ENCODE measurements around the gene RAB30.

RAB30 gene

DNA sequence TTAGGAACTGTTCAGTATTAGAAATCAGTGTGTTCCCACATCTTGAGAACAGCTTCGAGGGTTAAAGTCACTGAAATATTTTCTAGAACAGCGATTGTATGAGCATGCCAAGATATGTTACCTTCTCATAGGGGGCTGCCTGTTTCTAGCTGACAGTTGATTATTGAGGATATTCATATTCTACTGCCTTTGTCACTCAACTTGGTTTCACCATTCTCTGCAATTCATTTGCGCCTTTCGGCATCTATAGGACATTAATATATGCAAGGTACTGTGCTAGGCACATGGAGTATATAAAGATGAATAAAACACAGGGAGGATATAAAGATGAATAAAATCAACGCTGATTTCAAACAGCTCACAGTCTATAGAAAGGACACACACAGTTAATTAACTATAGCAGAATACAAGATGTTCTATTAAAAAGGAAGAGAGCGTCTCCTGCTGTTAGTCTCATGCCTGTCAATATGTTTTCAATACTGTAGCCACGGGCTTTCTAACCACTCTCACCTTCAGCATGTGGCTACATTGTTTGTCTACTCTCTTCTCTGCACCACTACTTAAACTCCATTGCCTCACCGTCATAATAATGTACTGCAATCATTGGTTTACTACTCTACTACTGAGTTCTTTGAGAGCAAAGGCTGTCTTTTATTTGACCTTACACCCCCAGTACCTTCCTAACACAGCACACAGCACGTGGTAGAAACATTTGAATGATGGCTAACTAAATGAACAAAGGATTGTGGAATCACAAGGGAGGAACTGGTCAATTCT, 81.9 kb downstream of the RAB30 start:
- no peak overlapping the region for H3K9ac ChIP-seq (ENCODE audit: low read depth, low read length, poor library complexity)
- no peak overlapping the region for H3K4me3 ChIP-seq (ENCODE audit: low read length in 2 of 2)
- H4K8ac ChIP-seq (ENCODE audit: low read depth, low read length), result no peak overlapping the region
- no peak overlapping the region for H4K91ac ChIP-seq (ENCODE audit: low read depth, low read length, poor library complexity)
- no peaks in the 10 kb centered on the region for H3K79me1 ChIP-seq (ENCODE audit: low read depth, low read length)
- H3K4ac ChIP-seq (ENCODE audit: low read length), result no peak overlapping the region
- no CpG with 5 or more reads among the region's 9 CpGs for WGBS, 2 donors (ENCODE audit: extremely low coverage in 2 of 2, insufficient read length in 2 of 2, insufficient replicate concordance in 1 of 2)
- H3K9me3 ChIP-seq (replicated peaks in 1 of 2; ENCODE audit: control insufficient read depth in 2 of 2, insufficient read depth in 1 of 2, low read depth in 1 of 2, low read length in 2 of 2), result no peaks in the 10 kb centered on the region
- no peak overlapping the region for H3K23ac ChIP-seq (ENCODE audit: low read depth, low read length, poor library complexity)
- H3K4me1 ChIP-seq (ENCODE audit: control insufficient read depth in 2 of 2, insufficient read depth in 1 of 2, low read depth in 1 of 2, low read length in 2 of 2), result peaks cover 8 to 15% of the 10 kb centered on the region in 2 donors
- no peak overlapping the region for H2BK5ac ChIP-seq (ENCODE audit: low read length)
- H3K36me3 ChIP-seq (replicated peaks in 1 of 2; ENCODE audit: control insufficient read depth in 2 of 2, insufficient read depth in 2 of 2, low read length in 2 of 2), result no peaks in the 10 kb centered on the region
- H2AK5ac ChIP-seq (ENCODE audit: low read depth, low read length), result no peak overlapping the region
- H3K27me3 ChIP-seq (ENCODE audit: control insufficient read depth in 3 of 3, insufficient read depth in 3 of 3, low read depth in 1 of 3, low read length in 3 of 3), result no peaks in the 10 kb centered on the region
- H3K18ac ChIP-seq (ENCODE audit: low read length), result no peak overlapping the region
- no peak overlapping the region for H2BK12ac ChIP-seq (ENCODE audit: low read length)
- H2BK15ac ChIP-seq (ENCODE audit: low read length), result no peak overlapping the region
- H3K14ac ChIP-seq (ENCODE audit: low read length), result no peak overlapping the region
- H3K27ac ChIP-seq (replicated peaks; ENCODE audit: low read length), result no peak overlapping the region
- no peak overlapping the region for H2BK120ac ChIP-seq (ENCODE audit: low read depth, low read length)
- H3K4me2 ChIP-seq (ENCODE audit: insufficient read depth, low read length, poor library complexity, severe bottlenecking), result no peak overlapping the region
- DNase-seq (ENCODE audit: low spot score), result peak; percentile 29
- peak overlapping the region; percentile 30 for H2AFZ ChIP-seq (ENCODE audit: low read length)

DNA sequence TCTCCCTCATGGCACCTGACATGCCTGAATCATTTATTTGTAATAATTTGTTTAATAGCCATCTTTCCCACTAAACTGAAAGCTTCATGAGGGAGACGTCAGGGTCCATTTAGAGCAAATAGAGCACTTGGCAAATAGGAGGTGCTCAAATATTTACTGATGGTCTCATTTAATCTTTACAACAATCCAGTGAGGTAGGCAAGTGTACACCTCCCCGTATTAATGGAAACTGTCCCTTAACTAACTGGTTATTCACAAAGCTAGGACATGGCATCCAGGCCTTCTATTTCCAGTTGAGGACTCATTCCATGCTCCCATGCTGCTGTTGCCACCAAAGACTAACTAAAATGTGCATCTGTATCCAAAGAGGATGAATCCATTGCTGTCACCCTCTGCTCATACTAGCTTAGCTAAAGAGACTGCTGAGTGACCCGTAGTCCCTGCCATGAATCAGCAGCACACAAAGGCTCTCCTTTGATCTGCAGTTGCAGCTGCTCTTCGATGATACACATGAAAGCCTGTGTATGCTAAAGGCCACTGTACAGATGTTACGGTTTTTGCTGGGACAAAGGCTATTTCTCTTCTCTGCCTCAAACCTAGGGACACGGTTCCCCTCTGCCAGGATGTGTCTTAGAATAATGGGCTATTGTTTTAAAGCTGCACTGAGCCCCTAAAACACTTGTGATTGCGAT, 82.6 kb downstream of the RAB30 start:
- Histone ChIP-seq H3K14ac (ENCODE audit: low read length) (no peak overlapping the region), H3K27me3 (ENCODE audit: control insufficient read depth in 3 of 3, insufficient read depth in 3 of 3, low read depth in 1 of 3, low read length in 3 of 3) (no peaks in the 10 kb centered on the region), H3K4ac (ENCODE audit: low read length) (no peak overlapping the region), H2AK5ac (ENCODE audit: low read depth, low read length) (no peak overlapping the region), H3K23ac (ENCODE audit: low read depth, low read length, poor library complexity) (no peak overlapping the region), H3K18ac (ENCODE audit: low read length) (no peak overlapping the region), H4K91ac (ENCODE audit: low read depth, low read length, poor library complexity) (no peak overlapping the region), H3K27ac (replicated peaks; ENCODE audit: low read length) (no peak overlapping the region), H3K79me1 (ENCODE audit: low read depth, low read length) (no peaks in the 10 kb centered on the region), H3K4me1 (ENCODE audit: control insufficient read depth in 2 of 2, insufficient read depth in 1 of 2, low read depth in 1 of 2, low read length in 2 of 2) (peaks cover 12 to 15% of the 10 kb centered on the region in 2 donors), H3K36me3 (replicated peaks in 1 of 2; ENCODE audit: control insufficient read depth in 2 of 2, insufficient read depth in 2 of 2, low read length in 2 of 2) (no peaks in the 10 kb centered on the region), H2BK12ac (ENCODE audit: low read length) (no peak overlapping the region), H3K4me2 (ENCODE audit: insufficient read depth, low read length, poor library complexity, severe bottlenecking) (no peak overlapping the region), H2BK120ac (ENCODE audit: low read depth, low read length) (no peak overlapping the region), H3K9ac (ENCODE audit: low read depth, low read length, poor library complexity) (no peak overlapping the region), H3K4me3 (ENCODE audit: low read length in 2 of 2) (no peak overlapping the region), H4K8ac (ENCODE audit: low read depth, low read length) (no peak overlapping the region), H3K9me3 (replicated peaks in 1 of 2; ENCODE audit: control insufficient read depth in 2 of 2, insufficient read depth in 1 of 2, low read depth in 1 of 2, low read length in 2 of 2) (no peaks in the 10 kb centered on the region), H2BK5ac (ENCODE audit: low read length) (no peak overlapping the region), H2AFZ (ENCODE audit: low read length) (peak overlapping the region; percentile 12), H2BK15ac (ENCODE audit: low read length) (no peak overlapping the region)
- no CpG with 5 or more reads among the region's 7 CpGs for WGBS, 2 donors (ENCODE audit: extremely low coverage in 2 of 2, insufficient read length in 2 of 2, insufficient replicate concordance in 1 of 2)
- no peak for DNase-seq (ENCODE audit: low spot score)

DNA sequence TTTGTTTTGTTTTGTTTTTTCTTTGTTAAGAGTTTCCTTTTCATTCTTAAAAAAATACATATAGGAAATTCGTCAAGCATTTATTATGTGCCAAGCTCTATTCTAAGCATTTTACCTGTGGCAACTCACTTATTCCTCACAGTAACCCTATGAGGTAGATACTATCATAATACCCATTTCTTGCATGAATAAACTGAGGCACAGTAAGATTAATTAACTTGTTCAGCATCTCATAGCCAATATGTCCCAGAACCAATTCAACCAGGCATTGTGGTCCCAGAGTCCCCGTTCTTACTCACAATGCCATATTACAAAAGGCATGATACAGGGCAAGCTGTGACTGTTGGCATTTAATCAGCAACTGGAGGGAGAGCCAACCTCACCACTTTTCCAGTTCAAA, 83.7 kb downstream of the RAB30 start:
- Histone ChIP-seq H3K4ac (ENCODE audit: low read length) (no peak overlapping the region), H3K4me3 (ENCODE audit: low read length in 2 of 2) (no peak overlapping the region), H4K8ac (ENCODE audit: low read depth, low read length) (no peak overlapping the region), H3K27me3 (ENCODE audit: control insufficient read depth in 3 of 3, insufficient read depth in 3 of 3, low read depth in 1 of 3, low read length in 3 of 3) (no peaks in the 10 kb centered on the region), H3K4me1 (ENCODE audit: control insufficient read depth in 2 of 2, insufficient read depth in 1 of 2, low read depth in 1 of 2, low read length in 2 of 2) (peaks cover 12 to 15% of the 10 kb centered on the region in 2 donors), H3K23ac (ENCODE audit: low read depth, low read length, poor library complexity) (no peak overlapping the region), H2BK5ac (ENCODE audit: low read length) (no peak overlapping the region), H2AFZ (ENCODE audit: low read length) (no peak overlapping the region), H3K9ac (ENCODE audit: low read depth, low read length, poor library complexity) (no peak overlapping the region), H2BK120ac (ENCODE audit: low read depth, low read length) (no peak overlapping the region), H3K79me1 (ENCODE audit: low read depth, low read length) (no peaks in the 10 kb centered on the region), H3K18ac (ENCODE audit: low read length) (no peak overlapping the region), H3K27ac (replicated peaks; ENCODE audit: low read length) (no peak overlapping the region), H3K36me3 (replicated peaks in 1 of 2; ENCODE audit: control insufficient read depth in 2 of 2, insufficient read depth in 2 of 2, low read length in 2 of 2) (no peaks in the 10 kb centered on the region), H3K9me3 (replicated peaks in 1 of 2; ENCODE audit: control insufficient read depth in 2 of 2, insufficient read depth in 1 of 2, low read depth in 1 of 2, low read length in 2 of 2) (no peaks in the 10 kb centered on the region), H2BK15ac (ENCODE audit: low read length) (no peak overlapping the region), H2BK12ac (ENCODE audit: low read length) (no peak overlapping the region), H4K91ac (ENCODE audit: low read depth, low read length, poor library complexity) (no peak overlapping the region), H3K14ac (ENCODE audit: low read length) (no peak overlapping the region), H2AK5ac (ENCODE audit: low read depth, low read length) (no peak overlapping the region), H3K4me2 (ENCODE audit: insufficient read depth, low read length, poor library complexity, severe bottlenecking) (no peak overlapping the region)
- DNase-seq (ENCODE audit: low spot score), result no peak
- no CpG with 5 or more reads among the region's 2 CpGs for WGBS, 2 donors (ENCODE audit: extremely low coverage in 2 of 2, insufficient read length in 2 of 2, insufficient replicate concordance in 1 of 2)

DNA sequence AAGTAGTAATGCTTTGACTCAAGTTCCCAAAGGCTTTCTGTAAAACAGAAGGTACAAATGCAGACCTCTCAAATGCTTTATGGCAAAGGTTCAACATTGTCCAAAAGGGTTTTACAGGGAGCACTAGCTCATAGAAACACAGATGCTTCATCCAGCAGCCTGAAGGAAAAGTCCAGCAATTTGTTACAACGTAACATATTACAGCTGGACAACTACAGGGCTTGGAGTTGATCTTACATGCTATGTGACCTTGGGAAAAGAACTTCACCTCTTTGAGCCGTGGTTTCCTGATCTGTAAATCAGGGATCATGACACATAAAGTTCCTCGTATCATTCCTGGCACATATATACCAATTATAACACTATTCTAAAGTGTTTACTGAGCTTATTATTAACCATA, 85.3 kb downstream of the RAB30 start:
- Histone ChIP-seq H2BK120ac (ENCODE audit: low read depth, low read length) (no peak overlapping the region), H3K9ac (ENCODE audit: low read depth, low read length, poor library complexity) (no peak overlapping the region), H3K18ac (ENCODE audit: low read length) (no peak overlapping the region), H3K79me1 (ENCODE audit: low read depth, low read length) (no peaks in the 10 kb centered on the region), H2BK15ac (ENCODE audit: low read length) (no peak overlapping the region), H3K27me3 (ENCODE audit: control insufficient read depth in 3 of 3, insufficient read depth in 3 of 3, low read depth in 1 of 3, low read length in 3 of 3) (no peaks in the 10 kb centered on the region), H3K4ac (ENCODE audit: low read length) (no peak overlapping the region), H3K4me1 (ENCODE audit: control insufficient read depth in 2 of 2, insufficient read depth in 1 of 2, low read depth in 1 of 2, low read length in 2 of 2) (peaks cover 12 to 15% of the 10 kb centered on the region in 2 donors), H3K4me2 (ENCODE audit: insufficient read depth, low read length, poor library complexity, severe bottlenecking) (no peak overlapping the region), H2AFZ (ENCODE audit: low read length) (no peak overlapping the region), H2BK5ac (ENCODE audit: low read length) (no peak overlapping the region), H2BK12ac (ENCODE audit: low read length) (no peak overlapping the region), H3K9me3 (replicated peaks in 1 of 2; ENCODE audit: control insufficient read depth in 2 of 2, insufficient read depth in 1 of 2, low read depth in 1 of 2, low read length in 2 of 2) (no peaks in the 10 kb centered on the region), H3K23ac (ENCODE audit: low read depth, low read length, poor library complexity) (no peak overlapping the region), H3K27ac (replicated peaks; ENCODE audit: low read length) (no peak overlapping the region), H4K8ac (ENCODE audit: low read depth, low read length) (no peak overlapping the region), H3K36me3 (replicated peaks in 1 of 2; ENCODE audit: control insufficient read depth in 2 of 2, insufficient read depth in 2 of 2, low read length in 2 of 2) (no peaks in the 10 kb centered on the region), H3K14ac (ENCODE audit: low read length) (no peak overlapping the region), H3K4me3 (ENCODE audit: low read length in 2 of 2) (no peak overlapping the region), H2AK5ac (ENCODE audit: low read depth, low read length) (no peak overlapping the region), H4K91ac (ENCODE audit: low read depth, low read length, poor library complexity) (no peak overlapping the region)
- no CpG with 5 or more reads among the region's 3 CpGs for WGBS, 2 donors (ENCODE audit: extremely low coverage in 2 of 2, insufficient read length in 2 of 2, insufficient replicate concordance in 1 of 2)
- DNase-seq (ENCODE audit: low spot score), result no peak
